ENCODE results near the gene CD151.

The CD151 gene

DNA sequence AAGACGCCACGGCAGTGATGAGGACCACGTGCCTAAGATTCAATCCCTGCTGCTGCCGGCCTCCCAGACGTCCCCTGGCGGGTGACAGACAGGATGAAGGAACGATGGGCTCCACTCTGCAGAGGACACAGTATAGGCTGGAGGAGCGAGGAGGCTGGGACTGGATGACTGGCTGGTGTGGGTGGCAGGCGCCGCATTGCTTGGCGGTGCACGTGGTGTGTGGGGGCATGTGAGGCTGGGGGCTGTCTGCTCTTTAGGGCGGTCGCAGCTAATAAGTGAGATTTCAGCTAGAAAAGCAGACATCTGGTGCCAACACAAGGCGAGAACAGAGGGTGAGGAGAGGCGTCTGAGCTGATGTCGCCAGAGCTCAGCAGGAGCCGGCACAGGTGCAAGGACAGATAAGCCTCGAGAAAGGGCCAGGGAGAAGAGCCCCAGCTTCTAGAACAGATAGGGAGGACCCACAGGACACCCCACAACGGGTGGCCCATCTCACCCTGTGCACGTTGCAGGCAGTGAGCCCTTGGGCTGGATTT is 43.1 kb downstream of the CD151 start:
- DNase-seq, result no peak

DNA sequence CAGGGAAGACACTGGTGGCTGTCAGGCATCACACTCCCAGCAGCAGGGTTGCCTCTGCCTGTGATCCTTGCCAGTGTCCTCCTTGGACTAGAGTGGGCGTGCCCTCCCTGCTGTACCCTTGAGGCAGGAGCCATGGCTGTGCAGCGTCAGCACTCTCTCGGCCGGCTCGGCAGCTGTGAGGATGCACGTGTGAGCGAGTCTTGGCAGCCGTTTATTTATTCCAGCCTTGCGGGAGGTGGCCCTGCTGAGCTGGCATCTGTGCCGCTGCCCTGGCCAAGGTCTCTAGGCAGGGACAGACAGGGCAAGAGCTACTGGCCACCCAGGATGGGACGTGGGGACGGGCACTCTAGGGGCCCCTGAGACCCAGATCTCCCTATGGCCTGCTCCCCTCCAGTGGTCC is 43.8 kb downstream of the CD151 start:
- no peak for DNase-seq

GRCh38 chr11:877565-877964 is 44.8 kb downstream of the CD151 start:
- DNase-seq, result no peak

- no peak for DNase-seq
Measured at GRCh38 chr11:880447-880846, 47.7 kb downstream of the CD151 start.

- DNase-seq, result no peak
Measured at GRCh38 chr11:882596-882995, 49.8 kb downstream of the CD151 start.

- DNase-seq, result no peak
Measured at GRCh38 chr11:883527-883926, 50.8 kb downstream of the CD151 start.

GRCh38 chr11:884578-885070 is 51.9 kb downstream of the CD151 start:
- no peak for DNase-seq

GRCh38 chr11:886568-886967 is 53.8 kb downstream of the CD151 start:
- no peak for DNase-seq

GRCh38 chr11:887589-887988 is 54.8 kb downstream of the CD151 start:
- DNase-seq, result no peak
